ENCODE measurements around the gene RBBP4. TPM values are rescaled to one million over a fixed set of nuclear protein-coding genes. Genes with fewer than 3 reads are reported as not detected.
"Not testable (repeated sequence)": the region's sequence is repeated elsewhere in the genome, so short reads cannot be mapped to it uniquely, and the experiment has no call there.

RBBP4 gene
- total RNA-seq, 4 donors from 2014 or later, result 79.7 to 135 (median 109) TPM

- H3K9me3 ChIP-seq, result no peaks in the 10 kb centered on the region
- WGBS, 2 donors, result 65 to 73% methylated on average over 2 of the region's 2 CpGs
- H3K4me1 ChIP-seq, result peaks cover 0 to 10% (median 0%) of the 10 kb centered on the region in 4 donors
- no peak overlapping the region for H3K4me3 ChIP-seq
- TF ChIP-seq POLR2A (IDR thresholded peaks at IDR 0.05), result no peak
- no peak for TF ChIP-seq EP300 (IDR thresholded peaks at IDR 0.05)
- TF ChIP-seq CTCF (IDR thresholded peaks at IDR 0.05), result no peak
- DNase-seq (ENCODE audit: low spot score in 2 of 2), result no peak
- no peak overlapping the region for H3K27ac ChIP-seq
- H3K36me3 ChIP-seq, result peaks cover 0 to 42% (median 0%) of the 10 kb centered on the region in 3 donors
- H3K27me3 ChIP-seq, result no peaks in the 10 kb centered on the region
Measured at GRCh38 chr1:32632829-32633228, 18.2 kb upstream of the RBBP4 start.

- DNase-seq (ENCODE audit: low spot score in 2 of 2), result no peak
- WGBS, 2 donors, result 93 to 95% methylated on average over 8 of the region's 8 CpGs
- Histone ChIP-seq H3K27me3 (no peaks in the 10 kb centered on the region), H3K27ac (no peak overlapping the region), H3K4me1 (peaks cover 0 to 10% (median 0%) of the 10 kb centered on the region in 4 donors), H3K9me3 (no peaks in the 10 kb centered on the region), H3K4me3 (no peak overlapping the region), H3K36me3 (peaks cover 0 to 29% (median 0%) of the 10 kb centered on the region in 3 donors)
- TF ChIP-seq CTCF (IDR thresholded peaks at IDR 0.05), result no peak
- TF ChIP-seq POLR2A (IDR thresholded peaks at IDR 0.05), result no peak
- TF ChIP-seq EP300 (IDR thresholded peaks at IDR 0.05), result no peak
Measured at GRCh38 chr1:32635508-32636277, 15.3 kb upstream of the RBBP4 start.

- 79 to 80% methylated on average over 16 of the region's 16 CpGs for WGBS, 2 donors
- no peak overlapping the region for H3K27ac ChIP-seq
- H3K36me3 ChIP-seq, result peaks cover 0 to 23% (median 0%) of the 10 kb centered on the region in 3 donors
- no peak for DNase-seq (ENCODE audit: low spot score in 2 of 2)
- H3K4me3 ChIP-seq, result no peak overlapping the region
- no peak for TF ChIP-seq POLR2A (IDR thresholded peaks at IDR 0.05)
- TF ChIP-seq EP300 (IDR thresholded peaks at IDR 0.05), result no peak
- no peak for TF ChIP-seq CTCF (IDR thresholded peaks at IDR 0.05)
- no peaks in the 10 kb centered on the region for H3K9me3 ChIP-seq
- peaks cover 0 to 10% (median 0%) of the 10 kb centered on the region in 4 donors for H3K4me1 ChIP-seq
- H3K27me3 ChIP-seq, result no peaks in the 10 kb centered on the region
Measured at GRCh38 chr1:32636914-32637645, 13.9 kb upstream of the RBBP4 start.

- H3K27me3 ChIP-seq, result no peaks in the 10 kb centered on the region
- peaks cover 0 to 10% (median 0%) of the 10 kb centered on the region in 3 donors for H3K36me3 ChIP-seq
- no peak for DNase-seq (ENCODE audit: low spot score in 2 of 2)
- H3K4me3 ChIP-seq, result no peak overlapping the region
- peaks cover 0 to 10% (median 0%) of the 10 kb centered on the region in 4 donors for H3K4me1 ChIP-seq
- H3K9me3 ChIP-seq, result no peaks in the 10 kb centered on the region
- TF ChIP-seq CTCF (IDR thresholded peaks at IDR 0.05) (no peak), POLR2A (IDR thresholded peaks at IDR 0.05) (no peak), EP300 (IDR thresholded peaks at IDR 0.05) (no peak)
- no peak overlapping the region for H3K27ac ChIP-seq
- 61 to 80% methylated on average over 1 of the region's 1 CpG for WGBS, 2 donors
Measured at GRCh38 chr1:32639489-32640075, 11.4 kb upstream of the RBBP4 start.

GRCh38 chr1:32642292-32642827 is 8.6 kb upstream of the RBBP4 start:
- H3K36me3 ChIP-seq, result peaks cover 0 to 21% (median 0%) of the 10 kb centered on the region in 3 donors
- H3K9me3 ChIP-seq; H3K4me1 ChIP-seq; H3K27me3 ChIP-seq; DNase-seq (ENCODE audit: low spot score in 2 of 2); H3K27ac ChIP-seq; H3K4me3 ChIP-seq: not testable (repeated sequence)
- 61 to 64% methylated on average over 8 of the region's 8 CpGs for WGBS, 2 donors
